Measurements from ENCODE around the gene CXCL9.

CXCL9 gene

DNA sequence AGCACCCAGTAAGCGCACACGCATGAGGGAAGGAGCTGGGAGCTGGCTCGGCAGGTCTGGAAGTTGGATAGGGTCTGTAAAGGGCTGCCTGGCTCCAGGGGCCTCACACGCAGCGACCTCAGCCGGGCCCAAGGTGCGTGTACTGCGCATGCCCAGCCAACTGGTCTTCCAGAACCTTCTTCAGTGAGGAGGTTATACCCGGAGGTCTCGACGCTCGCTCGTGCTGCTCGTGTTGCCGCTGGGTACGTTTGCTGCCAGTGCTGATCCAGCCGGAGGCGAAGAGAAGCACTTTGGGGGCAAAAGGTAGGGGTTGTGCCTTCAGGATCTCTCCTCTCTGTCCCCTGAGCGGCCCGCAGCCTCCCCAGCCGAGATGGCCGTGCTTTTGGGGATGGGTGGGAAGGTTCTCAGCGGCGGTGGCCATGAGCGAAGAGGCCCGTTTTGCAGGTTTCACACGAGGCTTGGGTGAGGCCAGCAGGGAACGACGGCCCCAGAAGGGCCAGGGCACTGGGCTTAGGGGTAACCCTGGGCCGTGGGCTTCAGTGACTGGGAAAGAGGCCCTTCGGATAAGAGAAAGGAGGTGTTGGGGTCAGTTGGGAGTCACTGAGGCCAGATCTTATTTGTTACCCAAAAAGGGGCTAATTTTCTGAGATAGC lies 3.8 kb upstream of the CXCL9 start:
- FAIRE-seq (no peak), DNase-seq (ENCODE audit: insufficient read length, low spot score) (no peak)
- TF ChIP-seq, protein P1, sequence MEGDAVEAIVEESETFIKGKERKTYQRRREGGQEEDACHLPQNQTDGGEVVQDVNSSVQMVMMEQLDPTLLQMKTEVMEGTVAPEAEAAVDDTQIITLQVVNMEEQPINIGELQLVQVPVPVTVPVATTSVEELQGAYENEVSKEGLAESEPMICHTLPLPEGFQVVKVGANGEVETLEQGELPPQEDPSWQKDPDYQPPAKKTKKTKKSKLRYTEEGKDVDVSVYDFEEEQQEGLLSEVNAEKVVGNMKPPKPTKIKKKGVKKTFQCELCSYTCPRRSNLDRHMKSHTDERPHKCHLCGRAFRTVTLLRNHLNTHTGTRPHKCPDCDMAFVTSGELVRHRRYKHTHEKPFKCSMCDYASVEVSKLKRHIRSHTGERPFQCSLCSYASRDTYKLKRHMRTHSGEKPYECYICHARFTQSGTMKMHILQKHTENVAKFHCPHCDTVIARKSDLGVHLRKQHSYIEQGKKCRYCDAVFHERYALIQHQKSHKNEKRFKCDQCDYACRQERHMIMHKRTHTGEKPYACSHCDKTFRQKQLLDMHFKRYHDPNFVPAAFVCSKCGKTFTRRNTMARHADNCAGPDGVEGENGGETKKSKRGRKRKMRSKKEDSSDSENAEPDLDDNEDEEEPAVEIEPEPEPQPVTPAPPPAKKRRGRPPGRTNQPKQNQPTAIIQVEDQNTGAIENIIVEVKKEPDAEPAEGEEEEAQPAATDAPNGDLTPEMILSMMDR (IDR thresholded peaks at IDR 0.05; ENCODE audit: insufficient read depth, missing control alignments) = no peak

DNA sequence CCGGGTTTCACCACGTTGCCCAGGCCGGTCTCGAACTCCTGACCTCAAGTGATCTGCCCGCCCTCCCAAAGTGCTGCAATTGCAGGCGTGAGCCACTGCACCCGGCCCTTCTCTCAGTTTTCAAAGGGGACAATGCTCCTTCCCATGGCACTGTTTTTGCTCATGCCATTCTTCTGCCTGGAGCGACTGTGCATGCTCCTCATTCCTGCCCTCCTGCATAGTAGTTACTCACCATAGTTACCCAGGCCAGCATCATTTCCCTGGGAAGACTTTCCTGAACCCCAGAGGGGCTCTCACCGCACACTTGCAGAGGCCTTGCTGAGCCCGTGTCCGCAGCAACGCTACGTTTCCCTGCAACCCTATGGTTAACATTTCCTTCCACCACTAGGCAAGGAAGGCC lies 3.3 kb upstream of the CXCL9 start:
- TF ChIP-seq, protein P1 (IDR thresholded peaks at IDR 0.05; ENCODE audit: insufficient read depth, missing control alignments) = no peak
- DNase-seq (ENCODE audit: insufficient read length, low spot score) (no peak), FAIRE-seq (no peak)

DNA sequence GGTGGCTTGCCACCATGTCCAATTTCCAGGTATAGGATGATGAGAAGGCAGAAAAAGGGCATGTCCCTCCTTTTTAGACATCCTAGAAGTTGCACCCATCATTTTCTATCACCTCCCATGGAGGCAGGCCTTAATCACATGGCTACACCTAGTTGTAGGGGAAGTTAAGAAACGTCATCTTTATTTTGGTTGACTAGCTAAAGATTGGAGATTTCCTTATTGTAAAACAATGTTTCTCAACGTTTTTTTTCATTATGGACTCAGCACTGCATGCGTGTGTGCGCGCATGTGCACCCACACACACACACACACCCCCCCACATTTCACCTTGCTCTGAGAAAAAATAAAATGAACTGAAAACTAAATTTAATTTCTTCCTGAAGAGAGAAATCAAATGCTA lies 2.0 kb upstream of the CXCL9 start:
- FAIRE-seq = no peak
- TF ChIP-seq, protein P1 (IDR thresholded peaks at IDR 0.05; ENCODE audit: insufficient read depth, missing control alignments) = no peak

GRCh38 chr4:76003620-76004019 lies 3.7 kb downstream of the CXCL9 start:
- FAIRE-seq (no peak), DNase-seq (ENCODE audit: insufficient read length, low spot score) (no peak)
- TF ChIP-seq, protein P1 (IDR thresholded peaks at IDR 0.05; ENCODE audit: insufficient read depth, missing control alignments) = no peak

More for the DNA sequence above, 2.0 kb upstream of the CXCL9 start:
- DNase-seq (ENCODE audit: insufficient read length, low spot score) = no peak

DNA sequence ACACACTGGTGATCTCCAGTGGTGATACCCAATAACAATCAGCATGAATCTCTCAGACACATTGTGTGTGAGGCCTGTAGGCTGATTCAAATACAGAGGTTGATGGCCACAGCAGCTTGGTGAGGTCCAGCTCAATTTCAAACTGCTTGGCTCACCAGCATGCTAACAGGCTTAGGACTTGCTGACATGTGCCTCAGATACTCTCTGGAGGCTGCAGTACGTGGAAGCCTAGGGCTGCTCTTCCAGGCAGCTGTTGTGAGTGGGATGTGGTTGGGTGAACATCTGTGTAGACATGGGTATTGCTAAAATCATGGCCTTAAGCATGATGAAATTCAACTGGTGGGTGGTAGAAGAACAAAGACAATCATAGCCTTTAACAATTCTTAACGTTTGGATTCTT lies 4.3 kb downstream of the CXCL9 start:
- DNase-seq (ENCODE audit: insufficient read length, low spot score) (no peak), FAIRE-seq (no peak)
- TF ChIP-seq, protein P1 (IDR thresholded peaks at IDR 0.05; ENCODE audit: insufficient read depth, missing control alignments) = no peak

GRCh38 chr4:76002176-76002575 lies 5.1 kb downstream of the CXCL9 start:
- DNase-seq (ENCODE audit: insufficient read length, low spot score) (no peak), FAIRE-seq (no peak)
- TF ChIP-seq, protein P1 (IDR thresholded peaks at IDR 0.05; ENCODE audit: insufficient read depth, missing control alignments) = no peak

DNA sequence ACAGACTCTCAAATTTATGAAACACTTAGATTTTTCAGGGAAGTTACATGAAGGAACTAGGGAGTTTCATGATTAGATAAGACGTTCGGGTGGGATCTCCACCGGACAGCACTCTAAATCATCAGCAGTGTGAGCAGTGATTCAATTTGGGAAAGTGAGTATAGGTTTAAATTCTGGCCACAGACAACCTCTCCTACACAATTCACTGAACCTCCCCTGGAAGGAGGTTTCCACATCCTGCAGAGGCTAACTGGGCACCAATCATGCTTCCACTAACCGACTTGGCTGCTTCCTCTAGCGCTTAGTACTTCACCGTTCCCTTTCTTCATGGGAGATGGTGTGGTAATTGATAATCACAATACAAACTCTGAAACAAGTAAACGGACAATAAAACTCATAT lies 5.6 kb downstream of the CXCL9 start:
- TF ChIP-seq, protein P1 (IDR thresholded peaks at IDR 0.05; ENCODE audit: insufficient read depth, missing control alignments) = no peak
- DNase-seq (ENCODE audit: insufficient read length, low spot score) = no peak
- no peak for FAIRE-seq

Data from D721Med (cell line).